ENCODE data around the gene SLC9A3. TPM values are rescaled to one million over a fixed set of nuclear protein-coding genes. Genes with fewer than 3 reads are reported as not detected.

SLC9A3 gene
- polyA plus RNA-seq, 1 experiment: 0.76 TPM

DNA sequence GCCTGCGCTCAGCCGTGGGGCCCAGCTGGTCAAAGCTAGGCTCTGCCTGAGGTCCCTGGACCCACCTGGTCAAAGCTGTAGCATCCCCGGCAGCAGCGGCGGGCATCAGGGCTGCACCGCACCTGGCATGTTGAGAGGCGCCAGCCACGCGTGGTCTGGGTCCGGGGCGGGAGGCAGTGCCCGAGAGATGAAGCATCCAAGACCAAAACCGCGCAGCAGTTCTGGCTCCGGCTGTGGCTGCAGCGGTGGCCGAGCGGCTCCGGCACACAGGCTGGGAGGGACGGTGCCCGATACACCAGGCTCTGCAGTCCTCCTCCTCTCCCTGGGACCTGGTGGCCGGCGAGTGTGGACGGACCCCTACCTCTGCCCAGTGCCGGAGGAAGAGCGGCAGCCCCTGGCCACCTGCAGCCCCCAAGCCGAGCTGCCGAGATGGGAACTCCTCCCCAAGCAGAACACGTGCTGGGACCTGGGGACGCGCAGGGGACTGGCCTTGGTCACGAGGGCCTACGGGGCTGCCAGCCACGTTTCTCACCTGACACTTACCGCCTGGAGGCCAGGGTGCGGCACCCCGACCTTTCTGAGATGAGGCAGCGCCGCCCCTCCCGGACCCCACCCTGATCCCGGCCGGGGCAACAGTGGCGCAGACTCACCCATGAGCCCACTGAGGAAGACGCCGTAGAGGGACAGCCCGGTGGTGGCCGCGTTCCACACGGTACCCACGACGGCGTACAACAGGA is 33.0 kb downstream of the SLC9A3 start:
- ChIA-PET CTCF (no interaction called here), POLR2A (no interaction called here)
- H3K9me3 ChIP-seq (ENCODE audit: control insufficient read depth, insufficient read depth, low read length): peaks cover 14% of the 10 kb centered on the region; the same call in 1 of the 2 replicates
- TF ChIP-seq, protein P1, sequence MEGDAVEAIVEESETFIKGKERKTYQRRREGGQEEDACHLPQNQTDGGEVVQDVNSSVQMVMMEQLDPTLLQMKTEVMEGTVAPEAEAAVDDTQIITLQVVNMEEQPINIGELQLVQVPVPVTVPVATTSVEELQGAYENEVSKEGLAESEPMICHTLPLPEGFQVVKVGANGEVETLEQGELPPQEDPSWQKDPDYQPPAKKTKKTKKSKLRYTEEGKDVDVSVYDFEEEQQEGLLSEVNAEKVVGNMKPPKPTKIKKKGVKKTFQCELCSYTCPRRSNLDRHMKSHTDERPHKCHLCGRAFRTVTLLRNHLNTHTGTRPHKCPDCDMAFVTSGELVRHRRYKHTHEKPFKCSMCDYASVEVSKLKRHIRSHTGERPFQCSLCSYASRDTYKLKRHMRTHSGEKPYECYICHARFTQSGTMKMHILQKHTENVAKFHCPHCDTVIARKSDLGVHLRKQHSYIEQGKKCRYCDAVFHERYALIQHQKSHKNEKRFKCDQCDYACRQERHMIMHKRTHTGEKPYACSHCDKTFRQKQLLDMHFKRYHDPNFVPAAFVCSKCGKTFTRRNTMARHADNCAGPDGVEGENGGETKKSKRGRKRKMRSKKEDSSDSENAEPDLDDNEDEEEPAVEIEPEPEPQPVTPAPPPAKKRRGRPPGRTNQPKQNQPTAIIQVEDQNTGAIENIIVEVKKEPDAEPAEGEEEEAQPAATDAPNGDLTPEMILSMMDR (IDR thresholded peaks at IDR 0.05; ENCODE audit: low read depth, low read length): no peak
- DNase-seq (ENCODE audit: low read depth, low spot score): no peak
- H3K27ac ChIP-seq (ENCODE audit: low read depth, low read length): no peak overlapping the region
- H3K27me3 ChIP-seq (ENCODE audit: control insufficient read depth, insufficient read depth, low read length): peaks cover 23% of the 10 kb centered on the region
- no peak overlapping the region for H3K4me3 ChIP-seq (ENCODE audit: low read depth, low read length)

DNA sequence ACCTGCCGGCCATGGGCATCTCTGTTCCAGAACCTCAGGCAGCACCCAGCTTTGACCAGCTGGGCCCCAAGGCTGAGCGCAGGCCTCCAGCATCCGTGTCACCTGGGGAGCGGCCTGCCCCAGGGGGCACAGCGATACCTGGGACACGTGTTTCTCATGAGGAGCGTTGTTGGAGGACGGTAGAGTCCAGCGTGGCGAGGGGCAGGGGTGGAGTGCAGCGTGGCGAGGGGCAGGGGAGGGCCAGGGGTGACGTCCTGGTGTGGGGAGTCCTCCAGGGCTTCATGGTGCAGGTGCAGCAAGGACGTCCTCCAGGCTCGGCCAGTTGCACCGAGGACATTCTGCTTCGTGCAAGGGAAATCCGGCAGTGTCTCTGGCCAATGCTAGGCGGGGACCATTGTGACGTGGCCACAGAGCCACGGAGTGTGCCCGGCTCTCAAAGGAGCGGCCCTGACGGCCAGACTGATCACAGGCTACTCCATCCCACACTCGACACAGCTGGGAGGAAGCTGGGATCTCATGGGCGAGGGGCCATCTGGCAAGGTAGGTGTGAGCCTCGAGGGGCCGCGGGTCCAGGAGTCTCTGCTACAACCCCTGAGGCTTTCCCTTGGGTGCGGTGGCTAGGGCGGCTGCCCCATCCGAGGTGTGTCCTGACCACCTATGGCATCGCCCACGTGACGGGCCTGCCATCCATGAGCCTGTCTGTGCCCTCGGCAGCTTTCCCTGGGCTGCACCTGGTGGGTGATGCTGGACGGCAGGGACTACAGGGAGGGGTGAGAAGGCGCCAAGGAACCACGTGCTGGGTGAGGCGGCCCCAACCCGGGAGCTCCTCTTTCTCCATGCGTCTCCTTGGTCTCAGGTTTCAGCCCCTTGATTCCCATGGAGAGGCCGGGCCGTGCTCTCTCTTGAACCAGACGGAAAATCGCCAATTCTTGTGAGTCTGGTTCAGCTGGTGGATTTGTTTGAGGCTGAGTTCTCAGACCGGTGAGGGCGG is 33.8 kb downstream of the SLC9A3 start:
- no peak for DNase-seq (ENCODE audit: low read depth, low spot score)
- Histone ChIP-seq H3K4me3 (ENCODE audit: low read depth, low read length) (no peak overlapping the region), H3K27ac (ENCODE audit: low read depth, low read length) (no peak overlapping the region), H3K9me3 (ENCODE audit: control insufficient read depth, insufficient read depth, low read length) (peaks cover 14% of the 10 kb centered on the region; the same call in 1 of the 2 replicates), H3K27me3 (ENCODE audit: control insufficient read depth, insufficient read depth, low read length) (peaks cover 22% of the 10 kb centered on the region)
- ChIA-PET CTCF (no interaction called here), POLR2A (no interaction called here)
- TF ChIP-seq, protein P1 (IDR thresholded peaks at IDR 0.05; ENCODE audit: low read depth, low read length): no peak

DNA sequence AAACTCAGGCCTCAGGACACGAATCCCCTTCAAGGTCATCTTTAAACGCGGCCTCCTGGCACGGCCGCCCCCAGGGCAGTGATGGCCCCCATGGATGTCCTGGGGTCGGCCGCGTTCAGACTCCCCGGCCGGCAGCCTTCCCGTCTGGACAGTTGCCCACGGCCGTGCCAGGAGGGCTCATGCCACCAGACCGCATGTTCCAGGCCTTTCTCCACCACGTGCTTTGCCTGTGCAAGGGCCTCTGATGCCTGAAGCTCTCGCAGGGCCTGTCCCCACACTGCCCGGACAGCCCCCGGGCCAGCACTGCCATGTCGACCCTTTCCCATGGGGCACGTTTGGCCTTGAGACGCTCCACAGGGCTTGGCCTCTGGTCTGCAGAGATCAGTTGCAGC is 34.6 kb downstream of the SLC9A3 start:
- Histone ChIP-seq H3K27me3 (ENCODE audit: control insufficient read depth, insufficient read depth, low read length) (peaks cover 23% of the 10 kb centered on the region), H3K4me3 (ENCODE audit: low read depth, low read length) (no peak overlapping the region), H3K9me3 (ENCODE audit: control insufficient read depth, insufficient read depth, low read length) (peaks cover 11% of the 10 kb centered on the region; the same call in 1 of the 2 replicates), H3K27ac (ENCODE audit: low read depth, low read length) (no peak overlapping the region)
- TF ChIP-seq, protein P1 (IDR thresholded peaks at IDR 0.05; ENCODE audit: low read depth, low read length): no peak
- no peak for DNase-seq (ENCODE audit: low read depth, low spot score)
- ChIA-PET POLR2A (no interaction called here), CTCF (no interaction called here)

DNA sequence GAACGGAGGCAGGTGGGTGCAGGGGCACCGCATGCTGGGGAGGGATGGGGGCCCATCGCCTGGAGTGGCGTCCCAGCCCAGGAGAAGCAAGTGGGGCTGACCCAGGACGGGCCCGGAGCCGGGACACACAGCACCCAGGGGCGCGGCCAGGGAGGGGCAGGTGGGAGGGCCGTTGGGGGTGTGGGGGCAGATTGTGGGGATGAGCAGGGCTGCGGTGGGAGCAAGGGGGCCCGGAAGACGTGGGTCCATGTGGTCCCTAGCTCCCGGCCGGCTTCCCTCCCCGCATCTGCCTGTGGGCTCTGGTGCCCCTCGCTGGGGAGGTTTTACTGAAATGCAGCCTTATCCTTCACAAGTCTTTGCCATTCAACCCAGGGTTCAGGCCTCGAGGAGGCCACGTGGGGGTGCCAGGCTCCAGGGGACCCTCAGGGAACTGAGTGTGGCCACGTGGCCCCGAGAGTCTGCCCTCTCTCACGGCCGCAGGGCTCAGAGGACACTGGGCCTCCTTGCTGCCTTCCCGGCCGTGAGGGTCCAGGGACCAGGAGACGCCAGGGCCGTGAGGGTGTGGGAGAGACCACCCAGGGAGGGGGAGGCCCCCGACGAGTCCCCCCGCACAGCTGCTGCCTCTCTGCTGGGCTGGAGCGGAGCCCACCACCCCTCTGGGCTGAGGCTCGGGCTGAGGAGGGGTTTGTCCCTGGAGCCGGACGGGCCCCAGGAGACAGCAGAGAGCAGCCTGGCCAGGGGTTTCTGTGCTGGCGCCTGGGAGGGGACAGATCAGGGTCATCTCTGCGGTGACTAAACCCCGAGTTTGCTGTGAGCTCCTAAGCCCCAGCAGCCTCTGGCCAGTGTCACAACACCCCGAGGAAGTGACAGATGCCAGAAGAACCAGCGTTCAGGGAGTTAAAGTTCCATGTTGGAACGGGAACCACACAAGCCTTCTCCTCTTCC is 35.2 kb downstream of the SLC9A3 start:
- no peak overlapping the region for H3K4me3 ChIP-seq (ENCODE audit: low read depth, low read length)
- TF ChIP-seq, protein P1 (IDR thresholded peaks at IDR 0.05; ENCODE audit: low read depth, low read length): no peak
- no peak overlapping the region for H3K27ac ChIP-seq (ENCODE audit: low read depth, low read length)
- POLR2A ChIA-PET: no interaction called here
- CTCF ChIA-PET: no interaction called here
- H3K27me3 ChIP-seq (ENCODE audit: control insufficient read depth, insufficient read depth, low read length): peaks cover 20% of the 10 kb centered on the region
- DNase-seq (ENCODE audit: low read depth, low spot score): no peak
- peaks cover 15% of the 10 kb centered on the region; the same call in 1 of the 2 replicates for H3K9me3 ChIP-seq (ENCODE audit: control insufficient read depth, insufficient read depth, low read length)

All from AG04450 (cell line).